ENCODE measurements around the gene ACTA1.

- TF ChIP-seq, protein P1, sequence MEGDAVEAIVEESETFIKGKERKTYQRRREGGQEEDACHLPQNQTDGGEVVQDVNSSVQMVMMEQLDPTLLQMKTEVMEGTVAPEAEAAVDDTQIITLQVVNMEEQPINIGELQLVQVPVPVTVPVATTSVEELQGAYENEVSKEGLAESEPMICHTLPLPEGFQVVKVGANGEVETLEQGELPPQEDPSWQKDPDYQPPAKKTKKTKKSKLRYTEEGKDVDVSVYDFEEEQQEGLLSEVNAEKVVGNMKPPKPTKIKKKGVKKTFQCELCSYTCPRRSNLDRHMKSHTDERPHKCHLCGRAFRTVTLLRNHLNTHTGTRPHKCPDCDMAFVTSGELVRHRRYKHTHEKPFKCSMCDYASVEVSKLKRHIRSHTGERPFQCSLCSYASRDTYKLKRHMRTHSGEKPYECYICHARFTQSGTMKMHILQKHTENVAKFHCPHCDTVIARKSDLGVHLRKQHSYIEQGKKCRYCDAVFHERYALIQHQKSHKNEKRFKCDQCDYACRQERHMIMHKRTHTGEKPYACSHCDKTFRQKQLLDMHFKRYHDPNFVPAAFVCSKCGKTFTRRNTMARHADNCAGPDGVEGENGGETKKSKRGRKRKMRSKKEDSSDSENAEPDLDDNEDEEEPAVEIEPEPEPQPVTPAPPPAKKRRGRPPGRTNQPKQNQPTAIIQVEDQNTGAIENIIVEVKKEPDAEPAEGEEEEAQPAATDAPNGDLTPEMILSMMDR (optimal IDR thresholded peaks at IDR 0.05 in 1 of 3, IDR thresholded peaks at IDR 0.05 in 1 of 3, conservative IDR thresholded peaks at IDR 0.05 in 1 of 3; ENCODE audit: extremely low read depth in 1 of 3, insufficient read depth in 2 of 3, low read length in 3 of 3): peak in 1 of 3 experiments; percentile 29
- no peak for TF ChIP-seq EZH2 (IDR thresholded peaks at IDR 0.05; ENCODE audit: low read length)
These were observed 13.1 kb downstream of the ACTA1 start for GRCh38 chr1:229420765-229421164.
